Nasal cavity respiratory epithelium epithelial cell of viscerocranial mucosa (primary cell): ENCODE measurements around the gene FAM98B. TPM values are rescaled to one million over a fixed set of nuclear protein-coding genes. Genes with fewer than 3 reads are reported as not detected.

ENCODE experiments used
- total RNA-seq: library from RNA; depleted of rRNA; stranded (reverse); fragments of >200 nt; gene quantifications from 2 replicates; pipeline ENCODE4 v1.2.3, GENCODE V29; 2014

Gene FAM98B
- 8.5 TPM in 2 replicates for total RNA-seq

DNA sequence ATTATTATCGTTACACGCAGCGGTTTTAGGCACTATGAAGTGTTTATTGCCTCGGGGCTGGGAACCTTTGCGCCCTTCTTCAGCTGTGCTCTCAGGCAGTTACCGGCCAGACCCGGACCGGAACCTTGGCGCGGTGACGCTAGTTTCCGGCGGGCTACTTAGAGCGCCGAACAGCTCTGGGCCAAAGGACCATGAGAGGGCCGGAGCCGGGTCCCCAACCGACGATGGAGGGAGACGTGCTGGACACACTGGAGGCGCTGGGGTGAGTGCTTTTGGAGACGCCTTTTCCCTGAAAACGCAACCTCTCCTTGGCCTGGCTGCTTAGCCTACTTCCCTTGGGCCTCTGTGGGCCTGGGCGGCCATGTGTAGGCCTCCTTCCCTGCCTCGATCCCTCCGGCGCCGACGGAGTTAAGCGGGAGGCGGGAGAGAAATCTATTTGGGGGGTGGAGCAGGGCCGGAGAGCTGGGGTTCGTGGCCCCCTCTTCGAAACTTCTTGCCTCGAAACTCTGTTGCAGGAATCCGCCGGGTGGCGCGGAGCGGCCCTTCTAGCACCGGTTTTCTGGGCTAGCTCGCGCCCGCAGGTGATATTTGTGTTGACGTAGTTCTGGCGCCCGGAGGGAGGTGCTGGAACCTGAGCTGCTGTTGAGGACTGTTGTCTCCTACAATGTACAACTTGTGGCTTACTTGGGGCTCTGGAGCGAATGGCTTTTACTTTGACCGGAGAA is at the start of gene FAM98B:
Gene FAM98B (plus strand): TSS at position 157 of the 725 bp plus-strand sequence. CDS start 35 bp downstream, at position 192.

Other genes with a start within 250 kb of the FAM98B start
- gene SPRED1, start 201.3 kb upstream of the FAM98B start, total RNA-seq, result 22.6 and 30.1 TPM in 2 replicates
- 0.34 and 0.50 TPM in 2 replicates for gene RASGRP1, start 110.7 kb downstream of the FAM98B start, total RNA-seq